C4-2B (cell line): ENCODE data around the gene ACOXL.

ENCODE experiments used
- CTCF ChIP-seq: fragments of 450-650 bp; conservative IDR thresholded peaks from 2 replicates; pipeline ENCODE4 v1.5.1; 2017; ENCODE audit warnings: mild to moderate bottlenecking
- ZFX ChIP-seq: fragments of 450-650 bp; IDR thresholded peaks from 2 replicates; pipeline ENCODE4 v1.6.1; 2017

- TF ChIP-seq CTCF (no peak), ZFX (no peak)
Observed at GRCh38 chr2:110999626-111000025, 267.3 kb downstream of the ACOXL start.
